Activated CD8-positive, alpha-beta T cell treated with anti-CD3 and anti-CD28 coated beads for 36 hours (primary cell): ENCODE results near the gene COBL. TPM values are rescaled to one million over a fixed set of nuclear protein-coding genes. Genes with fewer than 3 reads are reported as not detected.

Experiments used
- ATAC-seq: fragments of 200-7000 bp; cut with Tn5 transposase; one replicate; pipeline ENCODE4 v1.10.0; 2021; ENCODE audit warnings: mild to moderate bottlenecking, moderate library complexity
- CTCF ChIA-PET: fragments of 350-600 bp; sonication (Branson Sonifier 250); formaldehyde crosslinking; loops from one replicate; lab custom pipeline; 2021; ENCODE audit warnings: antibody characterized with exemption; lab: Charles Lee
- POLR2A ChIA-PET: fragments of 350-600 bp; sonication (Branson Sonifier 250); formaldehyde crosslinking; loops from one replicate; lab custom pipeline; 2021; ENCODE audit warnings: antibody characterized with exemption; lab: Charles Lee
- DNase-seq: peaks from one replicate; pipeline ENCODE4 v3.0.0-alpha.2; 2020
- H3K27ac Mint-ChIP-seq: one replicate; pipeline ENCODE4 v1.8.0; 2021; ENCODE audit warnings: mild to moderate bottlenecking, mixed read lengths
- H3K27me3 Mint-ChIP-seq: one replicate; pipeline ENCODE4 v1.8.0; 2021; ENCODE audit warnings: mixed read lengths
- H3K36me3 Mint-ChIP-seq: one replicate; pipeline ENCODE4 v1.8.0; 2021; ENCODE audit warnings: low read depth, mixed read lengths
- H3K4me1 Mint-ChIP-seq: one replicate; pipeline ENCODE4 v1.8.0; 2021; ENCODE audit warnings: low read depth, mixed read lengths
- H3K4me3 Mint-ChIP-seq: one replicate; pipeline ENCODE4 v1.8.0; 2021; ENCODE audit warnings: mild to moderate bottlenecking, moderate library complexity, mixed read lengths
- H3K9me3 Mint-ChIP-seq: one replicate; pipeline ENCODE4 v1.8.0; 2021; ENCODE audit warnings: mixed read lengths
- CTCF ChIP-seq: fragments of 200-600 bp; IDR thresholded peaks from one replicate; pipeline ENCODE4 v1.8.0; 2022; ENCODE audit warnings: antibody characterized with exemption, mild to moderate bottlenecking
- intact Hi-C: fragments of 100-400 bp; cut with micrococcal nuclease; formaldehyde crosslinking; loops from one replicate; pipeline ENCODE4 v1.10.0; 2022
- total RNA-seq, 2 experiments: library from RNA; stranded (reverse); gene quantifications; one replicate each; pipeline ENCODE4 v1.2.3, GENCODE V29; 2021

COBL gene
- total RNA-seq, 2 experiments from 2014 or later: not detected

GRCh38 chr7:51270965-51271364 lies 45.6 kb downstream of the COBL start:
- no peak for ATAC-seq
- no peak for TF ChIP-seq CTCF
- Mint-ChIP-seq H3K27me3 (no peaks in the 10 kb centered on the region), H3K36me3 (no peaks in the 10 kb centered on the region), H3K4me3 (no peak overlapping the region), H3K4me1 (no peaks in the 10 kb centered on the region), H3K27ac (no peak overlapping the region), H3K9me3 (no peaks in the 10 kb centered on the region)
- intact Hi-C loops: no loop called here
- ChIA-PET POLR2A (no interaction called here), CTCF (no interaction called here)
- DNase-seq: no peak

- ChIA-PET CTCF (no interaction called here), POLR2A (no interaction called here)
- no peaks in the 10 kb centered on the region for H3K36me3 Mint-ChIP-seq
- intact Hi-C loops: no loop called here
- no peaks in the 10 kb centered on the region for H3K4me1 Mint-ChIP-seq
- no peak for DNase-seq
- no peak for TF ChIP-seq CTCF
- no peak overlapping the region for H3K27ac Mint-ChIP-seq
- H3K27me3 Mint-ChIP-seq: no peaks in the 10 kb centered on the region
- no peaks in the 10 kb centered on the region for H3K9me3 Mint-ChIP-seq
- ATAC-seq: no peak
- H3K4me3 Mint-ChIP-seq: no peak overlapping the region
Observed at GRCh38 chr7:51269911-51270310, 46.7 kb downstream of the COBL start.

GRCh38 chr7:51269321-51269720 lies 47.3 kb downstream of the COBL start:
- CTCF ChIA-PET: no interaction called here
- TF ChIP-seq CTCF: no peak
- POLR2A ChIA-PET: no interaction called here
- DNase-seq: no peak
- intact Hi-C loops: no loop called here
- ATAC-seq: no peak
- Mint-ChIP-seq H3K9me3 (no peaks in the 10 kb centered on the region), H3K27ac (no peak overlapping the region), H3K4me1 (no peaks in the 10 kb centered on the region), H3K36me3 (no peaks in the 10 kb centered on the region), H3K4me3 (no peak overlapping the region), H3K27me3 (no peaks in the 10 kb centered on the region)

- TF ChIP-seq CTCF: no peak
- ATAC-seq (no peak), DNase-seq (no peak)
- no peaks in the 10 kb centered on the region for H3K36me3 Mint-ChIP-seq
- no peak overlapping the region for H3K4me3 Mint-ChIP-seq
- ChIA-PET POLR2A (no interaction called here), CTCF (no interaction called here)
- no peak overlapping the region for H3K27ac Mint-ChIP-seq
- H3K4me1 Mint-ChIP-seq: no peaks in the 10 kb centered on the region
- no peaks in the 10 kb centered on the region for H3K9me3 Mint-ChIP-seq
- intact Hi-C loops: no loop called here
- no peaks in the 10 kb centered on the region for H3K27me3 Mint-ChIP-seq
Observed at GRCh38 chr7:51268859-51269258, 47.8 kb downstream of the COBL start.

GRCh38 chr7:51267169-51267568 lies 49.4 kb downstream of the COBL start:
- intact Hi-C loops: no loop called here
- no peak for ATAC-seq
- Mint-ChIP-seq H3K4me1 (no peaks in the 10 kb centered on the region), H3K27ac (no peak overlapping the region), H3K4me3 (no peak overlapping the region), H3K27me3 (no peaks in the 10 kb centered on the region), H3K36me3 (no peaks in the 10 kb centered on the region), H3K9me3 (no peaks in the 10 kb centered on the region)
- ChIA-PET CTCF (no interaction called here), POLR2A (no interaction called here)
- no peak for DNase-seq
- no peak for TF ChIP-seq CTCF
